A673 (cell line): Measurements from ENCODE around the gene CCNYL1.
"Not testable (repeated sequence)": the region's sequence is repeated elsewhere in the genome, so short reads cannot be mapped to it uniquely, and the experiment has no call there.

Experiments used
- CTCF ChIP-seq: fragments of 300-800, 200-600 bp; sonication (generic); conservative IDR thresholded peaks from 2 replicates; pipeline ENCODE4 v1.5.1; 2017; ENCODE audit warnings: low read depth, mild to moderate bottlenecking, antibody characterized with exemption, low read length, moderate library complexity, mixed read lengths
- EZH2 ChIP-seq: fragments of 200-600 bp; sonication (generic); IDR thresholded peaks from 2 replicates; pipeline ENCODE4 v1.6.1; 2017; ENCODE audit warnings: borderline replicate concordance, low read depth, mild to moderate bottlenecking, mixed read lengths, antibody characterized with exemption, low read length; ENCODE audit not compliant: poor library complexity, severe bottlenecking

- TF ChIP-seq CTCF, EZH2: not testable (repeated sequence)
Observed at GRCh38 chr2:207735513-207735859, 24.0 kb downstream of the CCNYL1 start.
